ENCODE results near the gene TMEM178B.
A peak's percentile ranks its signal among the peaks of the same experiment; 100 is the strongest.

DNA sequence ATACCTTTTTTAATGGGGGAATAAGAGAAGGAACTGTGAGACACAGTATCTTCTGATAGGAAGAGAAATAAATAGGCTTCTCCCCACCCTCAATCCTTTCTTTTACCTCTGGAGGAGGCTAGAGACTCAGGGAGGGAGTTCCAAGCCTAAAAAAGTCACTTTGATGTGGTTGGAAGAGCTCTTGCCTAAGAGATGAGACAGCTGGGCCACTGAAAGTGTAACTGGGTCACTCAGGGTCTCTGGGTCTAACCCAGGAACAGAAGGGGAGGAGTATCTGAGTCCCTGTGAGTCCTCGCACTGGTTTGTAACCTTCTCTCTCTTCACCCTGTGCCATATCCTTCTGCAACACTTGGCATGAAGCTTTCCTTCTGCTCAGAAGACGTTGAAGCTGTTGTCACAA is 254.4 kb downstream of the TMEM178B start:
- TF ChIP-seq, protein P1, sequence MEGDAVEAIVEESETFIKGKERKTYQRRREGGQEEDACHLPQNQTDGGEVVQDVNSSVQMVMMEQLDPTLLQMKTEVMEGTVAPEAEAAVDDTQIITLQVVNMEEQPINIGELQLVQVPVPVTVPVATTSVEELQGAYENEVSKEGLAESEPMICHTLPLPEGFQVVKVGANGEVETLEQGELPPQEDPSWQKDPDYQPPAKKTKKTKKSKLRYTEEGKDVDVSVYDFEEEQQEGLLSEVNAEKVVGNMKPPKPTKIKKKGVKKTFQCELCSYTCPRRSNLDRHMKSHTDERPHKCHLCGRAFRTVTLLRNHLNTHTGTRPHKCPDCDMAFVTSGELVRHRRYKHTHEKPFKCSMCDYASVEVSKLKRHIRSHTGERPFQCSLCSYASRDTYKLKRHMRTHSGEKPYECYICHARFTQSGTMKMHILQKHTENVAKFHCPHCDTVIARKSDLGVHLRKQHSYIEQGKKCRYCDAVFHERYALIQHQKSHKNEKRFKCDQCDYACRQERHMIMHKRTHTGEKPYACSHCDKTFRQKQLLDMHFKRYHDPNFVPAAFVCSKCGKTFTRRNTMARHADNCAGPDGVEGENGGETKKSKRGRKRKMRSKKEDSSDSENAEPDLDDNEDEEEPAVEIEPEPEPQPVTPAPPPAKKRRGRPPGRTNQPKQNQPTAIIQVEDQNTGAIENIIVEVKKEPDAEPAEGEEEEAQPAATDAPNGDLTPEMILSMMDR (IDR thresholded peaks at IDR 0.05 in 4 of 5, conservative IDR thresholded peaks at IDR 0.05 in 1 of 5): peak in 4 of 5 experiments; percentile 22 to 41 (median 36)
- TF ChIP-seq POLR2A (IDR thresholded peaks at IDR 0.05): no peak
